HL-60 (cell line): ENCODE measurements around the gene NHSL1. TPM values are rescaled to one million over a fixed set of nuclear protein-coding genes. Genes with fewer than 3 reads are reported as not detected.

Source experiments
- DNase-seq, 2 experiments: peaks; one replicate each; pipeline ENCODE4 v3.0.0-alpha.2; 2010 to 2020; ENCODE audit warnings: low read depth in 1 of 2, low spot score in 1 of 2
- H3K27ac ChIP-seq: fragments of 250-450 bp; sonication (Bioruptor Pico); replicated peaks from 2 replicates; pipeline ENCODE4 v1.5.1; 2020; ENCODE audit warnings: mild to moderate bottlenecking, moderate library complexity
- H3K27me3 ChIP-seq: fragments of 250-450 bp; sonication (Bioruptor Pico); 2 replicates; pipeline ENCODE4 v1.5.1; 2021; ENCODE audit warnings: mild to moderate bottlenecking, moderate library complexity; ENCODE audit not compliant: insufficient read depth, poor library complexity, severe bottlenecking
- H3K4me3 ChIP-seq: replicated peaks from 2 replicates; pipeline ENCODE4 v1.5.1; 2011; ENCODE audit warnings: mild to moderate bottlenecking, control low read depth, low read length; ENCODE audit not compliant: insufficient read depth
- CTCF ChIP-seq: IDR thresholded peaks from one replicate; pipeline ENCODE4 v1.5.1; 2011; ENCODE audit warnings: low read length, control low read depth, inconsistent platforms; ENCODE audit not compliant: insufficient read depth
- GABPA ChIP-seq: IDR thresholded peaks from 2 replicates; pipeline ENCODE4 v1.6.1; 2012; ENCODE audit warnings: low read depth
- POLR2AphosphoS5 ChIP-seq: IDR thresholded peaks from 2 replicates; pipeline ENCODE4 v1.6.1; 2012; ENCODE audit warnings: low read depth
- SPI1 ChIP-seq: IDR thresholded peaks from 2 replicates; pipeline ENCODE4 v1.6.1; 2012; ENCODE audit warnings: low read depth, mild to moderate bottlenecking, borderline replicate concordance
- microRNA-seq: library from miRNA; unstranded; fragments of <30 nt; microRNA quantifications from one replicate; pipeline ENCODE4, GENCODE V29; 2018
- TF ChIP-seq, protein P1 (sequence below): IDR thresholded peaks from 2 replicates; pipeline ENCODE4 v1.6.1; 2012; ENCODE audit warnings: low read depth; ENCODE audit not compliant: insufficient replicate concordance

The NHSL1 gene

DNA sequence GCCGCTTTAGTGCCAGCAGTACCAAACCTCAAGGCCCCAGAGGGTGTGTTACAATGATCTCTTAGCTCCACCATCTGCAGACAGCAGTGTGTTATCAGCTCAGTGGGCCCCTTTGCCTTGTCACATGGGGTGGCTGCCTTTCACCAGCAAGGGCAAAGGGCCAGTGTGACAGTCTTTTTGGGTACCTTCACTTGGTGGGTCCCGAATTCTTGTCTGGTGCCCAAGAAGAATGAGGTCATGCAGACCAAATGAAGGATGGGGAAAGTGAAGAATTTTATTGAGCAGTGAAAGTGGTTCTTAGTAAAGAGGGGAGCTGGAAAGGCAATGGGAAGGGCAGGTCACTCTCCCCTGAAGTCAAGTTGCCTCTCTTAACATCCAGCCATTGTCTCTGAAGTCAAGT lies 124.5 kb downstream of the NHSL1 start:
- TF ChIP-seq SPI1 (no peak), POLR2AphosphoS5 (no peak), CTCF (no peak), GABPA (no peak)
- TF ChIP-seq, protein P1, sequence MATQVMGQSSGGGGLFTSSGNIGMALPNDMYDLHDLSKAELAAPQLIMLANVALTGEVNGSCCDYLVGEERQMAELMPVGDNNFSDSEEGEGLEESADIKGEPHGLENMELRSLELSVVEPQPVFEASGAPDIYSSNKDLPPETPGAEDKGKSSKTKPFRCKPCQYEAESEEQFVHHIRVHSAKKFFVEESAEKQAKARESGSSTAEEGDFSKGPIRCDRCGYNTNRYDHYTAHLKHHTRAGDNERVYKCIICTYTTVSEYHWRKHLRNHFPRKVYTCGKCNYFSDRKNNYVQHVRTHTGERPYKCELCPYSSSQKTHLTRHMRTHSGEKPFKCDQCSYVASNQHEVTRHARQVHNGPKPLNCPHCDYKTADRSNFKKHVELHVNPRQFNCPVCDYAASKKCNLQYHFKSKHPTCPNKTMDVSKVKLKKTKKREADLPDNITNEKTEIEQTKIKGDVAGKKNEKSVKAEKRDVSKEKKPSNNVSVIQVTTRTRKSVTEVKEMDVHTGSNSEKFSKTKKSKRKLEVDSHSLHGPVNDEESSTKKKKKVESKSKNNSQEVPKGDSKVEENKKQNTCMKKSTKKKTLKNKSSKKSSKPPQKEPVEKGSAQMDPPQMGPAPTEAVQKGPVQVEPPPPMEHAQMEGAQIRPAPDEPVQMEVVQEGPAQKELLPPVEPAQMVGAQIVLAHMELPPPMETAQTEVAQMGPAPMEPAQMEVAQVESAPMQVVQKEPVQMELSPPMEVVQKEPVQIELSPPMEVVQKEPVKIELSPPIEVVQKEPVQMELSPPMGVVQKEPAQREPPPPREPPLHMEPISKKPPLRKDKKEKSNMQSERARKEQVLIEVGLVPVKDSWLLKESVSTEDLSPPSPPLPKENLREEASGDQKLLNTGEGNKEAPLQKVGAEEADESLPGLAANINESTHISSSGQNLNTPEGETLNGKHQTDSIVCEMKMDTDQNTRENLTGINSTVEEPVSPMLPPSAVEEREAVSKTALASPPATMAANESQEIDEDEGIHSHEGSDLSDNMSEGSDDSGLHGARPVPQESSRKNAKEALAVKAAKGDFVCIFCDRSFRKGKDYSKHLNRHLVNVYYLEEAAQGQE = no peak
- Histone ChIP-seq H3K4me3 (no peak overlapping the region), H3K27me3 (peaks cover 5% of the 10 kb centered on the region), H3K27ac (no peak overlapping the region)
- no peak for DNase-seq

DNA sequence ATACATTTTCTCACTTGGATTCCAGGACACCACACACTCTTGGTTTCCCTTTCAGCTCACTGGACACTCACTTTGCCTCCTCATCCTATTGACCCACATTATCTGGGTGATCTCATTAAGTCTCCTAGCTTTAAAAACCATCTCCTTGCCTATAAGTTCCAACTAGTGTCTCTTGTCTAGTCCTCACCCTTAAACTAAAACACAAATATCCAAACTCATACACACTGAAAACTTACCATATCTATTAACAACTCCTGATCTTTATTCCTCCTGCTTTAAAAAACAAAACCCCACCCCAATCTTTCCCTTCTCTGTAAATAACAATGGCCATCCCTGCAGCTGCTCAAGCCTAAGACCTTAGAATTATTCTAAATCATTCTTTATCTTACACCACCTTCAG lies 125.1 kb downstream of the NHSL1 start:
- Histone ChIP-seq H3K27ac (no peak overlapping the region), H3K27me3 (peaks cover 6% of the 10 kb centered on the region), H3K4me3 (no peak overlapping the region)
- no peak for DNase-seq
- TF ChIP-seq, protein P1 = no peak
- TF ChIP-seq SPI1 = no peak
- TF ChIP-seq CTCF = no peak
- TF ChIP-seq GABPA = no peak
- TF ChIP-seq POLR2AphosphoS5 = no peak

DNA sequence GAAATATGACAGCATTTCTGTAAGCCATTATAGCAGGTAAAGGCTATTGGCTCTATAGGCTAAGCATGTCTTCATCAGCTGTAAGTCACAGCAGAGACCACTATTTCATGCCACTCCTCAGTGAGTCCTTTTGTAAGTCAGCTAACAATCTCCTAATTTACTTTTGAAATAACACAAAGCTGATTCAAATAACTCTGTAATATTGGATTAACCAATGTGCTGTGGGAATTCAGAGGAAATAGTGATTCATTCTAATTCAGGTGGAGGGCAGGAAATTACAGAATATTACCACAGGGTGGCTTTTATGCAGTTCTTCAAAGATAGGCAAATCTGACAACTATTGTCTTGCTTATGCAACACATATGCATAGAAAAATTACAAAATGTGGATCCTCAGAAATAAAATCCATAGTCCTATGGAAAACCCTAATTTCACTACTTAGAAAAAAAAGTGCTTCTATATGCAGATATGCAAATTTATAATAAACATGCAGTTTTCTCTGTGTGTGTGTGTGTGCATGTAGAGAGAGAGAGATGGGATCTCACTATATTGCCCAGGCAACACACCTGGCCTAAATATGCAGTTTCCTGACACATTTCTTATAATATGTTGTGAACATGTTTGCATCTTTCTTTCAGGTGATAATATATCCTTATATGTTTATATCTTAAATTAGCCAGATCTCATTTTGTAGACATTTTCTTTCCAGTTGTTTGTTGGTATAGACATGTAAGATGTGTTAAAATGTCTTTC lies 126.4 kb downstream of the NHSL1 start:
- no peak overlapping the region for H3K4me3 ChIP-seq
- no peak overlapping the region for H3K27ac ChIP-seq
- TF ChIP-seq POLR2AphosphoS5 (no peak), GABPA (no peak), SPI1 (no peak), CTCF (no peak)
- H3K27me3 ChIP-seq = peaks cover 3% of the 10 kb centered on the region
- no peak for DNase-seq

Small RNA genes lying within 50 kb of the gene (microRNA-seq; reads per million reads assigned to microRNA genes)
- not detected for gene MIR3145
